Neural cell (in vitro differentiated cells): ENCODE measurements around the gene CROCC2. TPM values are rescaled to one million over a fixed set of nuclear protein-coding genes. Genes with fewer than 3 reads are reported as not detected.

Experiments
- H2AFZ ChIP-seq: fragments of 200-600, 300-800 bp; sonication (generic), shearing (Covaris generic); 2 replicates; pipeline ENCODE4 v1.6.0; 2014; ENCODE audit warnings: low read depth, mild to moderate bottlenecking, antibody characterized with exemption, low read length, moderate library complexity
- H3F3A ChIP-seq: fragments of 200-600 bp; shearing (Covaris generic); 2 replicates; pipeline ENCODE4 v1.6.1; 2016; ENCODE audit warnings: mild to moderate bottlenecking, moderate library complexity, mixed read lengths, antibody characterized with exemption, low read length; ENCODE audit not compliant: insufficient read depth, poor library complexity, severe bottlenecking
- H3K27ac ChIP-seq: fragments of 200-600, 300-800 bp; sonication (generic), shearing (Covaris generic); 2 replicates; pipeline ENCODE4 v1.5.1; 2014; ENCODE audit warnings: mild to moderate bottlenecking, low read length, moderate library complexity
- H3K27me3 ChIP-seq: fragments of 300-800, 200-600 bp; sonication (generic), shearing (Covaris generic); 2 replicates; pipeline ENCODE4 v1.6.0; 2014; ENCODE audit warnings: mild to moderate bottlenecking, low read depth, low read length, moderate library complexity; ENCODE audit not compliant: insufficient read depth
- H3K36me3 ChIP-seq: fragments of 300-800, 200-600 bp; sonication (generic), shearing (Covaris generic); 2 replicates; pipeline ENCODE4 v1.5.1; 2014; ENCODE audit warnings: mild to moderate bottlenecking, antibody characterized with exemption, low read length, moderate library complexity; ENCODE audit not compliant: insufficient read depth
- H3K4me2 ChIP-seq: fragments of 300-800, 200-600 bp; sonication (generic), shearing (Covaris generic); 2 replicates; pipeline ENCODE4 v1.6.0; 2014; ENCODE audit warnings: mild to moderate bottlenecking, low read length
- H3K4me3 ChIP-seq: fragments of 300-800, 200-600 bp; sonication (generic), shearing (Covaris generic); 2 replicates; pipeline ENCODE4 v1.5.1; 2014; ENCODE audit warnings: mild to moderate bottlenecking, low read length, moderate library complexity
- H3K79me2 ChIP-seq: fragments of 200-600 bp; shearing (Covaris generic); replicated peaks from 2 replicates; pipeline ENCODE4 v1.6.0; 2014; ENCODE audit warnings: mild to moderate bottlenecking, low read length, moderate library complexity; ENCODE audit not compliant: insufficient read depth
- H3K9ac ChIP-seq: fragments of 300-800, 200-600 bp; sonication (generic), shearing (Covaris generic); 2 replicates; pipeline ENCODE4 v1.6.1; 2016; ENCODE audit warnings: mild to moderate bottlenecking, low read length, mixed read lengths
- H3K9me2 ChIP-seq: fragments of 200-600 bp; shearing (Covaris generic); 2 replicates; pipeline ENCODE4 v1.6.1; 2016; ENCODE audit warnings: mild to moderate bottlenecking, low read length, mixed read lengths; ENCODE audit not compliant: insufficient read depth
- H3K9me3 ChIP-seq: fragments of 200-600, 300-800 bp; sonication (generic), shearing (Covaris generic); 2 replicates; pipeline ENCODE4 v1.6.1; 2016; ENCODE audit warnings: mild to moderate bottlenecking, mixed run types, low read length, moderate library complexity, mixed read lengths
- H4K20me1 ChIP-seq: fragments of 200-600 bp; shearing (Covaris generic); 2 replicates; pipeline ENCODE4 v1.6.1; 2016; ENCODE audit warnings: mild to moderate bottlenecking, mixed run types; ENCODE audit not compliant: insufficient read depth
- CTCF ChIP-seq: fragments of 450-650 bp; IDR thresholded peaks from 2 replicates; pipeline ENCODE4 v1.5.1; 2014; ENCODE audit warnings: antibody characterized with exemption, mild to moderate bottlenecking, moderate library complexity; ENCODE audit not compliant: poor library complexity, severe bottlenecking
- EP300 ChIP-seq: fragments of 450-650 bp; conservative IDR thresholded peaks from 2 replicates; pipeline ENCODE4 v1.6.1; 2014; ENCODE audit warnings: antibody characterized with exemption, mild to moderate bottlenecking, moderate library complexity; ENCODE audit not compliant: poor library complexity, severe bottlenecking
- EZH2 ChIP-seq: fragments of 200-600, 300-800 bp; shearing (Covaris generic), sonication (generic); IDR thresholded peaks from 2 replicates; pipeline ENCODE4 v1.6.1; 2014; ENCODE audit warnings: antibody characterized with exemption, low read length, borderline replicate concordance, mild to moderate bottlenecking; ENCODE audit not compliant: insufficient read depth, poor library complexity, severe bottlenecking
- MXI1 ChIP-seq: fragments of 450-650 bp; conservative IDR thresholded peaks from 2 replicates; pipeline ENCODE4 v1.6.1; 2014; ENCODE audit warnings: antibody characterized with exemption, mild to moderate bottlenecking; ENCODE audit not compliant: poor library complexity, severe bottlenecking
- POLR2AphosphoS5 ChIP-seq: IDR thresholded peaks from 2 replicates; pipeline ENCODE4 v1.6.1; 2012
- RAD21 ChIP-seq: fragments of 450-650 bp; conservative IDR thresholded peaks from 2 replicates; pipeline ENCODE4 v1.6.1; 2014; ENCODE audit warnings: antibody characterized with exemption, mild to moderate bottlenecking, moderate library complexity
- SMC3 ChIP-seq: fragments of 450-650 bp; conservative IDR thresholded peaks from 2 replicates; pipeline ENCODE4 v1.6.1; 2014; ENCODE audit warnings: antibody characterized with exemption, mild to moderate bottlenecking, moderate library complexity; ENCODE audit not compliant: poor library complexity
- TAF1 ChIP-seq: IDR thresholded peaks from 2 replicates; pipeline ENCODE4 v1.6.1; 2012; ENCODE audit warnings: low read depth
- polyA plus RNA-seq: library from polyadenylated mRNA; depleted of rRNA; stranded (reverse); fragments of >200 nt; gene quantifications from 2 replicates; pipeline ENCODE4 v1.2.3, GENCODE V29; 2014
- TF ChIP-seq, protein P1 (sequence below): IDR thresholded peaks from 2 replicates; pipeline ENCODE4 v1.6.1; 2012; ENCODE audit warnings: borderline replicate concordance

Gene CROCC2
- polyA plus RNA-seq, 1 donor from 2014 or later = 0.09 TPM

DNA sequence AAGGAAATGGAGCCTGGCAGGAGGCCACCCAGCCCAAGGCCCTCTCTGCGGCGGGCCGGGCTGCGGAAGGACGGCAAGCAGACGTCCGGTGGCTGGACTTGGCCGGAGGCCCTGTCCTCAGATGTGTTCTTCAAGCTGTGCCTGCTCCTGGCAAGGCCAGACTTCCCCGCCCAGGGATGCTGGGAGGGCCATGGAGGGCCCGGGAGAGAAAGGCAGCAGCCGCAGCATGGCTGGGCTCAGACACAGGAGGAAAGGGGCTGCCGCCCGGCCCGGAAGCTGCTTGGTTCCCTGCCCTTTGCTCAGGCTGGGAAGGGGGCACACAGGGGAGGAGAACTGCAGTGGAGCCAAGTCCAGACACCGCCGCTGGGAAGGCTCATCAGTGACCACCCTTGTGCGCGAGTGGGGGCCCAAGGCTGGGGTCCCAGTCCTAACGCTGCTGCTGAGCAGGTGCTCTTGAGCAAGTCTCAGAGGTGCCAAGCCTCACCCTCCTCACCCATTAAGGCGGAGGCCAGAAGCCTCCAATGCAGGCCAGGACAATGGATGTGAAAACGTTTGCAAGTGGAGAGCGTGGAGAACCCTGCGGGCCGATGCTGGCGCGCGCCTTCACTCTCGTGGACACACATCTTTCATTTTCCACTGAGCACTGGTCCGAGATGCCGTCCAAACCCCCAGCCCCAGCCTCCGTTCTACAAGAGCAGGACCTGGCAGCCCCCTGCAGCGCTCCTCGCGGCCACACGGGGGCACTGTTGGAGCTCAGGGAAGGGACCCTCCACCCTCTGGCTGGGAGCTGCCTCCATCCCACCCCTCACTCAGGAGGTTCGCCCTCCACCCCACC lies 7.9 kb downstream of the CROCC2 start:
- Histone ChIP-seq H2AFZ (no peak overlapping the region), H3F3A (no peaks in the 10 kb centered on the region), H3K27ac (no peak overlapping the region), H3K9me2 (no peaks in the 10 kb centered on the region), H3K9me3 (no peaks in the 10 kb centered on the region), H3K36me3 (no peaks in the 10 kb centered on the region), H3K79me2 (no peaks in the 10 kb centered on the region), H3K27me3 (peaks cover 6% of the 10 kb centered on the region), H4K20me1 (no peaks in the 10 kb centered on the region), H3K4me3 (no peak overlapping the region), H3K9ac (no peak overlapping the region), H3K4me2 (no peak overlapping the region)
- TF ChIP-seq MXI1 (no peak), RAD21 (peak; percentile 42), EZH2 (no peak), CTCF (peak; percentile 65), SMC3 (peak; percentile 58), EP300 (no peak), TAF1 (no peak), POLR2AphosphoS5 (no peak)
- TF ChIP-seq, protein P1, sequence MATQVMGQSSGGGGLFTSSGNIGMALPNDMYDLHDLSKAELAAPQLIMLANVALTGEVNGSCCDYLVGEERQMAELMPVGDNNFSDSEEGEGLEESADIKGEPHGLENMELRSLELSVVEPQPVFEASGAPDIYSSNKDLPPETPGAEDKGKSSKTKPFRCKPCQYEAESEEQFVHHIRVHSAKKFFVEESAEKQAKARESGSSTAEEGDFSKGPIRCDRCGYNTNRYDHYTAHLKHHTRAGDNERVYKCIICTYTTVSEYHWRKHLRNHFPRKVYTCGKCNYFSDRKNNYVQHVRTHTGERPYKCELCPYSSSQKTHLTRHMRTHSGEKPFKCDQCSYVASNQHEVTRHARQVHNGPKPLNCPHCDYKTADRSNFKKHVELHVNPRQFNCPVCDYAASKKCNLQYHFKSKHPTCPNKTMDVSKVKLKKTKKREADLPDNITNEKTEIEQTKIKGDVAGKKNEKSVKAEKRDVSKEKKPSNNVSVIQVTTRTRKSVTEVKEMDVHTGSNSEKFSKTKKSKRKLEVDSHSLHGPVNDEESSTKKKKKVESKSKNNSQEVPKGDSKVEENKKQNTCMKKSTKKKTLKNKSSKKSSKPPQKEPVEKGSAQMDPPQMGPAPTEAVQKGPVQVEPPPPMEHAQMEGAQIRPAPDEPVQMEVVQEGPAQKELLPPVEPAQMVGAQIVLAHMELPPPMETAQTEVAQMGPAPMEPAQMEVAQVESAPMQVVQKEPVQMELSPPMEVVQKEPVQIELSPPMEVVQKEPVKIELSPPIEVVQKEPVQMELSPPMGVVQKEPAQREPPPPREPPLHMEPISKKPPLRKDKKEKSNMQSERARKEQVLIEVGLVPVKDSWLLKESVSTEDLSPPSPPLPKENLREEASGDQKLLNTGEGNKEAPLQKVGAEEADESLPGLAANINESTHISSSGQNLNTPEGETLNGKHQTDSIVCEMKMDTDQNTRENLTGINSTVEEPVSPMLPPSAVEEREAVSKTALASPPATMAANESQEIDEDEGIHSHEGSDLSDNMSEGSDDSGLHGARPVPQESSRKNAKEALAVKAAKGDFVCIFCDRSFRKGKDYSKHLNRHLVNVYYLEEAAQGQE = no peak

- Histone ChIP-seq H3K27me3 (peaks cover 6% of the 10 kb centered on the region), H3K9ac (no peak overlapping the region), H3K27ac (no peak overlapping the region), H3K9me2 (no peaks in the 10 kb centered on the region), H3K9me3 (no peaks in the 10 kb centered on the region), H3K36me3 (no peaks in the 10 kb centered on the region), H4K20me1 (no peaks in the 10 kb centered on the region), H3F3A (no peaks in the 10 kb centered on the region), H3K79me2 (no peaks in the 10 kb centered on the region), H3K4me3 (no peak overlapping the region), H2AFZ (no peak overlapping the region), H3K4me2 (no peak overlapping the region)
- no peak for TF ChIP-seq EP300
- TF ChIP-seq RAD21 = no peak
- TF ChIP-seq, protein P1 = no peak
- TF ChIP-seq CTCF = no peak
- TF ChIP-seq POLR2AphosphoS5 = no peak
- TF ChIP-seq TAF1 = no peak
- TF ChIP-seq MXI1 = no peak
- TF ChIP-seq SMC3 = no peak
- no peak for TF ChIP-seq EZH2
These were observed 8.7 kb downstream of the CROCC2 start for GRCh38 chr2:240914645-240915525.
